Liver (tissue), 9 donors: ENCODE data around the gene ZNF532. TPM values are rescaled to one million over a fixed set of nuclear protein-coding genes. Genes with fewer than 3 reads are reported as not detected.

Source experiments
- DNase-seq: peaks from one replicate; pipeline ENCODE4 v3.0.0-alpha.2; 2017; ENCODE audit warnings: low spot score
- H3K27ac ChIP-seq, 2 donors: one replicate each; pipeline ENCODE4 v1.7.0; 2013; ENCODE audit warnings: inconsistent platforms in 2 of 2, low read length in 2 of 2, control low read depth in 1 of 2, low read depth in 1 of 2, mild to moderate bottlenecking in 1 of 2
- H3K27me3 ChIP-seq, 4 donors: one replicate each; pipeline versions ENCODE4 v1.6.1 to v1.7.0; 2013; ENCODE audit warnings: low read length in 3 of 4, inconsistent platforms in 1 of 4, mild to moderate bottlenecking in 1 of 4, moderate library complexity in 1 of 4; ENCODE audit not compliant: control insufficient read depth in 4 of 4, insufficient read depth in 4 of 4
- H3K36me3 ChIP-seq, 4 donors: one replicate each; pipeline versions ENCODE4 v1.6.1 to v1.7.0; 2013; ENCODE audit warnings: low read length in 3 of 4, mild to moderate bottlenecking in 3 of 4, low read depth in 1 of 4, moderate library complexity in 1 of 4; ENCODE audit not compliant: control insufficient read depth in 4 of 4, insufficient read depth in 3 of 4
- H3K4me1 ChIP-seq, 4 donors: one replicate each; pipeline versions ENCODE4 v1.6.1 to v1.7.0; 2013; ENCODE audit warnings: low read length in 3 of 4, mild to moderate bottlenecking in 3 of 4, moderate library complexity in 1 of 4; ENCODE audit not compliant: control insufficient read depth in 4 of 4, insufficient read depth in 4 of 4
- H3K4me3 ChIP-seq, 3 donors: one replicate each; pipeline versions ENCODE4 v1.6.1 to v1.7.0; 2013; ENCODE audit warnings: low read length in 3 of 3, control low read depth in 1 of 3, low read depth in 1 of 3, mild to moderate bottlenecking in 1 of 3
- H3K9ac ChIP-seq, 2 donors: one replicate each; pipeline ENCODE4 v1.7.0; 2013; ENCODE audit warnings: low read length in 2 of 2, mild to moderate bottlenecking in 2 of 2, moderate library complexity in 2 of 2, control low read depth in 1 of 2, low read depth in 1 of 2
- H3K9me3 ChIP-seq, 4 donors: one replicate each; pipeline versions ENCODE4 v1.6.1 to v1.7.0; 2013; ENCODE audit warnings: low read length in 3 of 4; ENCODE audit not compliant: control insufficient read depth in 4 of 4
- ATF3 ChIP-seq: IDR thresholded peaks from 2 replicates; pipeline ENCODE4 v1.6.1; 2016; ENCODE audit warnings: antibody characterized with exemption
- CTCF ChIP-seq: fragments of 150-350 bp; IDR thresholded peaks from 2 replicates; pipeline ENCODE4 v1.5.1; 2017; ENCODE audit warnings: improper control_type of control experiment, low read depth, low read length; ENCODE audit not compliant: missing input control
- EGR1 ChIP-seq, 2 donors: IDR thresholded peaks; 2 replicates each; pipeline ENCODE4 v1.6.1; 2016 to 2018; ENCODE audit warnings: antibody characterized with exemption in 2 of 2, low read depth in 2 of 2
- FOXA1 ChIP-seq: IDR thresholded peaks from 2 replicates; pipeline ENCODE4 v1.6.1; 2016; ENCODE audit warnings: antibody characterized with exemption
- FOXA2 ChIP-seq: IDR thresholded peaks from 2 replicates; pipeline ENCODE4 v1.6.1; 2016; ENCODE audit warnings: antibody characterized with exemption
- HNF4A ChIP-seq, 2 donors: conservative IDR thresholded peaks; 2 replicates each; pipeline ENCODE4 v1.6.1; 2016; ENCODE audit warnings: antibody characterized with exemption in 2 of 2, mild to moderate bottlenecking in 2 of 2
- HNF4G ChIP-seq: IDR thresholded peaks from 2 replicates; pipeline ENCODE4 v1.6.1; 2016; ENCODE audit warnings: antibody characterized with exemption
- JUND ChIP-seq, 2 donors: IDR thresholded peaks; 2 replicates each; pipeline ENCODE4 v1.6.1; 2016; ENCODE audit warnings: antibody characterized with exemption in 2 of 2
- NR2F2 ChIP-seq: IDR thresholded peaks from 2 replicates; pipeline ENCODE4 v1.6.1; 2016; ENCODE audit warnings: antibody characterized with exemption
- RAD21 ChIP-seq, 2 donors: IDR thresholded peaks; 2 replicates each; pipeline ENCODE4 v1.6.1; 2016; ENCODE audit warnings: antibody characterized with exemption in 2 of 2, mild to moderate bottlenecking in 2 of 2
- REST ChIP-seq: IDR thresholded peaks from 2 replicates; pipeline ENCODE4 v1.6.1; 2016; ENCODE audit warnings: antibody characterized with exemption, mild to moderate bottlenecking
- RXRA ChIP-seq, 2 donors: IDR thresholded peaks; 2 replicates each; pipeline ENCODE4 v1.6.1; 2017 to 2018; ENCODE audit warnings: antibody characterized with exemption in 2 of 2, mild to moderate bottlenecking in 1 of 2
- SP1 ChIP-seq: IDR thresholded peaks from 2 replicates; pipeline ENCODE4 v1.6.1; 2018; ENCODE audit warnings: antibody characterized with exemption, mild to moderate bottlenecking
- TAF1 ChIP-seq: conservative IDR thresholded peaks from 2 replicates; pipeline ENCODE4 v1.6.1; 2016; ENCODE audit warnings: antibody characterized with exemption, mild to moderate bottlenecking
- YY1 ChIP-seq: IDR thresholded peaks from 2 replicates; pipeline ENCODE4 v1.6.1; 2016; ENCODE audit warnings: antibody characterized with exemption, mild to moderate bottlenecking
- ZBTB33 ChIP-seq: IDR thresholded peaks from 2 replicates; pipeline ENCODE4 v1.6.1; 2016; ENCODE audit warnings: antibody characterized with exemption
- WGBS: extraction: QIAGEN DNeasy Blood & Tissue Kit; methylation state at CpG from one replicate; pipeline ENCODE4 v1.1.7; 2013; 5-methylcytosine and 5-hydroxymethylcytosine counted together
- polyA plus RNA-seq, 2 donors: library from polyadenylated mRNA; stranded (reverse) in 1 of 2; unstranded in 1 of 2; fragments of 200-250 nt in 1 of 2; fragments of >200 nt in 1 of 2; fragmentation: Nextera tagmentation in 1 of 2; extraction: Ambion mirVana in 1 of 2; gene quantifications; one replicate each; pipeline versions ENCODE4 v1.2.1 to v1.2.3, GENCODE V29; 2013 to 2015
- total RNA-seq, 2 donors: library from RNA; depleted of rRNA; stranded (reverse); fragments of >200 nt; gene quantifications; one replicate each; pipeline ENCODE4 v1.2.3, GENCODE V29; 2014
- TF ChIP-seq, protein P1 (sequence below): IDR thresholded peaks from 2 replicates; pipeline ENCODE4 v1.6.1; 2016; ENCODE audit warnings: antibody characterized with exemption
- donor health status: healthy.
- donor health status: healthy.
- donor health status: healthy.
- donor health status: healthy.
- donor health status: healthy.

Gene ZNF532
- total and polyA plus RNA-seq, 4 donors: 0.68 to 5.6 (median 2.5) TPM

- H3K9ac ChIP-seq: no peak overlapping the region
- H3K27ac ChIP-seq: no peak overlapping the region
- H3K4me3 ChIP-seq: no peak overlapping the region
- DNase-seq: no peak
- TF ChIP-seq RAD21 (IDR thresholded peaks at IDR 0.05) (no peak), SP1 (no peak), ATF3 (no peak), FOXA1 (no peak), YY1 (no peak), HNF4A (conservative IDR thresholded peaks at IDR 0.05) (no peak), JUND (IDR thresholded peaks at IDR 0.05) (no peak), EGR1 (IDR thresholded peaks at IDR 0.05; ENCODE audit: low read depth in 2 of 2) (no peak), RXRA (IDR thresholded peaks at IDR 0.05) (no peak), CTCF (no peak), TAF1 (no peak)
- TF ChIP-seq, protein P1, sequence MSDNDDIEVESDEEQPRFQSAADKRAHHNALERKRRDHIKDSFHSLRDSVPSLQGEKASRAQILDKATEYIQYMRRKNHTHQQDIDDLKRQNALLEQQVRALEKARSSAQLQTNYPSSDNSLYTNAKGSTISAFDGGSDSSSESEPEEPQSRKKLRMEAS: no peak
- H3K36me3 ChIP-seq: no peaks in the 10 kb centered on the region
- H3K4me1 ChIP-seq: peaks cover 2 to 15% (median 9%) of the 10 kb centered on the region in 4 donors
- H3K9me3 ChIP-seq: no peaks in the 10 kb centered on the region
- WGBS: 38% methylated on average over 6 of the region's 6 CpGs
- H3K27me3 ChIP-seq: no peaks in the 10 kb centered on the region
Measured at GRCh38 chr18:58895385-58895784, 30.7 kb downstream of the ZNF532 start.

DNA sequence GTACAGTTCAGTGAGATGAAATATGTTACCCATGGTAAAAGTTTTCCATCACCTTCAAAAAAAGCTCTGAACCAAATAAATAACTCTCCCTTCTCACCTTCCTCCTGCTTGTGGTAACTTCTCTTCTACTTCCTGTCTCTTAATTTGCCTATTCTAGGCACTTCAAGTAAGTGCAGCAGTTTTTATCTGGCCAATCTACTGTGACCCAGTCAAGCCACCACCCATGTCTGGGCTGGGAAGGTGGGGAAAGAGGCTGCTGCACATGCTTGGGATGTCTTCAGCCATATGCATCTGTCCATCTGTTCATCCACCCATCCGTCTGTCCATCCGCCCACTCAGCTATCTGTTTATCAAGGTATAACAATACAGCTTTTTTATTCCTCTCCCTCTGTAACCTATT is 31.6 kb downstream of the ZNF532 start:
- no peaks in the 10 kb centered on the region for H3K27me3 ChIP-seq
- TF ChIP-seq RXRA (IDR thresholded peaks at IDR 0.05) (no peak), HNF4A (conservative IDR thresholded peaks at IDR 0.05) (no peak), FOXA2 (no peak), REST (no peak), TAF1 (no peak), SP1 (no peak), ZBTB33 (no peak), RAD21 (IDR thresholded peaks at IDR 0.05) (no peak), NR2F2 (no peak), CTCF (no peak), JUND (IDR thresholded peaks at IDR 0.05) (no peak), FOXA1 (no peak), HNF4G (no peak), YY1 (no peak), ATF3 (no peak)
- TF ChIP-seq, protein P1: no peak
- no peak for DNase-seq
- H3K9me3 ChIP-seq: no peaks in the 10 kb centered on the region
- no peak overlapping the region for H3K9ac ChIP-seq
- no peak overlapping the region for H3K4me3 ChIP-seq
- 92% methylated on average over 2 of the region's 2 CpGs for WGBS
- peaks cover 2 to 15% (median 9%) of the 10 kb centered on the region in 4 donors for H3K4me1 ChIP-seq
- H3K27ac ChIP-seq: no peak overlapping the region
- H3K36me3 ChIP-seq: no peaks in the 10 kb centered on the region
